Endodermal cell (in vitro differentiated cells): Measurements from ENCODE around the gene SPPL3. TPM values are rescaled to one million over a fixed set of nuclear protein-coding genes. Genes with fewer than 3 reads are reported as not detected.
"Not testable (repeated sequence)": the region's sequence is repeated elsewhere in the genome, so short reads cannot be mapped to it uniquely, and the experiment has no call there.

Experiments used
- DNase-seq: peaks from one replicate; pipeline ENCODE4 v3.0.0-alpha.2; 2017
- H3K27ac ChIP-seq: 2 replicates; pipeline ENCODE4 v1.5.1; 2013; ENCODE audit warnings: mild to moderate bottlenecking, low read depth, low read length, moderate library complexity
- H3K27me3 ChIP-seq: 2 replicates; pipeline ENCODE4 v1.6.1; 2013; ENCODE audit warnings: mild to moderate bottlenecking, low read length, moderate library complexity; ENCODE audit not compliant: insufficient read depth, control insufficient read depth, poor library complexity, severe bottlenecking
- H3K36me3 ChIP-seq: 2 replicates; pipeline ENCODE4 v1.7.0; 2013; ENCODE audit warnings: mild to moderate bottlenecking, low read length, moderate library complexity; ENCODE audit not compliant: control insufficient read depth, insufficient read depth
- H3K4me1 ChIP-seq: one replicate; pipeline ENCODE4 v1.7.0; 2013; ENCODE audit warnings: low read length; ENCODE audit not compliant: control insufficient read depth, insufficient read depth
- H3K4me3 ChIP-seq: 2 replicates; pipeline ENCODE4 v1.5.1; 2013; ENCODE audit warnings: mild to moderate bottlenecking, low read length, moderate library complexity
- H3K9ac ChIP-seq: 2 replicates; pipeline ENCODE4 v1.6.1; 2013; ENCODE audit warnings: mild to moderate bottlenecking, low read length, moderate library complexity; ENCODE audit not compliant: poor library complexity, severe bottlenecking; ENCODE audit errors: extremely low read depth
- H3K9me3 ChIP-seq: 2 replicates; pipeline ENCODE4 v1.6.1; 2013; ENCODE audit warnings: mild to moderate bottlenecking, low read length, moderate library complexity; ENCODE audit not compliant: control insufficient read depth
- H3K27ac Mint-ChIP-seq: 2 replicates; pipeline ENCODE4 v1.8.0; 2020; ENCODE audit warnings: mixed read lengths
- H3K27me3 Mint-ChIP-seq: 2 replicates; pipeline ENCODE4 v1.8.0; 2021; ENCODE audit warnings: mild to moderate bottlenecking, mixed read lengths; ENCODE audit not compliant: insufficient read depth
- H3K36me3 Mint-ChIP-seq: 2 replicates; pipeline ENCODE4 v1.8.0; 2020; ENCODE audit warnings: low read depth, mixed read lengths
- H3K4me1 Mint-ChIP-seq: 2 replicates; pipeline ENCODE4 v1.8.0; 2020; ENCODE audit warnings: mixed read lengths
- H3K4me3 Mint-ChIP-seq: 2 replicates; pipeline ENCODE4 v1.8.0; 2020; ENCODE audit warnings: mild to moderate bottlenecking, moderate library complexity, mixed read lengths
- H3K9me3 Mint-ChIP-seq: 2 replicates; pipeline ENCODE4 v1.8.0; 2020; ENCODE audit warnings: mild to moderate bottlenecking, mixed read lengths
- WGBS, 2 experiments: methylation state at CpG; one replicate each; pipeline versions ENCODE4 v1.1.5 to v1.1.7; 2013; ENCODE audit warnings: missing lambda C conversion rate in 2 of 2, mixed read lengths in 1 of 2; ENCODE audit not compliant: insufficient coverage in 1 of 2, insufficient read length in 1 of 2; 5-methylcytosine and 5-hydroxymethylcytosine counted together
- total RNA-seq, 2 donors: library from RNA; stranded (reverse); fragmentation: NEBNext Ultra II Directional in 1 of 2; extraction: Animal tissue kit (Norgen Biotek cat#: 25700) in 1 of 2; gene quantifications; 2 replicates in 1 of 2; 3 replicates in 1 of 2; pipeline ENCODE4 v1.2.1, GENCODE V29; 2021
- TF ChIP-seq, protein P1 (sequence below): fragments of 200-600 bp; sonication (generic); conservative IDR thresholded peaks from 2 replicates; pipeline ENCODE4 v1.5.0; 2021; ENCODE audit warnings: antibody characterized with exemption, mild to moderate bottlenecking

The SPPL3 gene
- total RNA-seq, 2 donors from 2014 or later = 41.1 to 46.8 TPM

DNA sequence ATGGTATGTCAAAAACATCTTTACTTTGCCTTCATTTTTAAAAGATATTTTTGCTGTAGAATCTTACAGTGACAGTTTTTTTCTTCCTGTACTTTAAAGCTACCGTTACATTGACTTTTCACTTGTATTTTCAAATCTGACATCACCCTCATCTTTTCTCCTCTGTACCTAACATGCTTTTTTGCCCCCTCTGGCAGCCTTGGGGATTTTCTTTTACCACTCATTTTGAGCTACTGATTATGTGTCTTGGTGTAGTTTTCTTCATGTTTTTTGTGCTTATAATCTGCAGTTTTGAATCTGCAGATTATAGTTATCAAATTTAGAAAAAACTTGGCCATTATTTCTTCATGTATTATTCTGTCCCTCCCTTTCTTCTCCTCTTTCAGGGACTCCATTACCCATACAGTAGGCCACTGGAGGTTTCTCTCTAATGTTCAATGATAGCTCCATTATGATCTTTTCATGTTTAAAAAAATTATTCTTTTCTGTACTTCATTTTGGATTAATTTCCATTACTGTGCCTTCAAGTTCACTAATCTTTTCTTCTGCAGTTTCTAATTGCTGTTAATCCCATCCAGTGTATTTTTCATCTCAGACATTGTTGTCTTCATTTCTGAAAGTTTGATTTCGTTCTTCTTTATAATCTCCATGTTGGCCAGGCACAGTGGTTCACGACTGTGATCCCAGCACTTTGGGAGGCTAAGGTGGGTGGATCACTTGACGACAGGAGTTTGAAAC lies 108.5 kb downstream of the SPPL3 start:
- Histone ChIP-seq H3K27me3 (no peaks in the 10 kb centered on the region), H3K4me3 (peak overlapping the region; percentile 31), H3K4me1 (peaks cover 11% of the 10 kb centered on the region), H3K9me3 (peaks cover 26% of the 10 kb centered on the region), H3K36me3 (peaks cover 13% of the 10 kb centered on the region), H3K27ac (no peak overlapping the region), H3K9ac (no peak overlapping the region)
- H3K9me3 Mint-ChIP-seq = peaks cover 27% of the 10 kb centered on the region
- no peaks in the 10 kb centered on the region for H3K27me3 Mint-ChIP-seq
- DNase-seq = no peak
- no peak overlapping the region for H3K4me3 Mint-ChIP-seq
- H3K36me3 Mint-ChIP-seq = peaks cover 27% of the 10 kb centered on the region
- H3K4me1 Mint-ChIP-seq = peaks cover 24% of the 10 kb centered on the region
- H3K27ac Mint-ChIP-seq = no peak overlapping the region
- TF ChIP-seq, protein P1, sequence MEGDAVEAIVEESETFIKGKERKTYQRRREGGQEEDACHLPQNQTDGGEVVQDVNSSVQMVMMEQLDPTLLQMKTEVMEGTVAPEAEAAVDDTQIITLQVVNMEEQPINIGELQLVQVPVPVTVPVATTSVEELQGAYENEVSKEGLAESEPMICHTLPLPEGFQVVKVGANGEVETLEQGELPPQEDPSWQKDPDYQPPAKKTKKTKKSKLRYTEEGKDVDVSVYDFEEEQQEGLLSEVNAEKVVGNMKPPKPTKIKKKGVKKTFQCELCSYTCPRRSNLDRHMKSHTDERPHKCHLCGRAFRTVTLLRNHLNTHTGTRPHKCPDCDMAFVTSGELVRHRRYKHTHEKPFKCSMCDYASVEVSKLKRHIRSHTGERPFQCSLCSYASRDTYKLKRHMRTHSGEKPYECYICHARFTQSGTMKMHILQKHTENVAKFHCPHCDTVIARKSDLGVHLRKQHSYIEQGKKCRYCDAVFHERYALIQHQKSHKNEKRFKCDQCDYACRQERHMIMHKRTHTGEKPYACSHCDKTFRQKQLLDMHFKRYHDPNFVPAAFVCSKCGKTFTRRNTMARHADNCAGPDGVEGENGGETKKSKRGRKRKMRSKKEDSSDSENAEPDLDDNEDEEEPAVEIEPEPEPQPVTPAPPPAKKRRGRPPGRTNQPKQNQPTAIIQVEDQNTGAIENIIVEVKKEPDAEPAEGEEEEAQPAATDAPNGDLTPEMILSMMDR = peak; percentile 53
- 80 to 93% methylated on average over 1 to 4 of the region's 4 CpGs for WGBS, 2 experiments

- H3K4me1 ChIP-seq = no peaks in the 10 kb centered on the region
- 100% methylated on average over 1 of the region's 1 CpG; no CpG with 5 or more reads in 1 of the 2 experiments for WGBS, 2 experiments
- H3K27me3 Mint-ChIP-seq = no peaks in the 10 kb centered on the region
- H3K36me3 Mint-ChIP-seq = peaks cover 27% of the 10 kb centered on the region
- no peaks in the 10 kb centered on the region for H3K27me3 ChIP-seq
- TF ChIP-seq, protein P1 = no peak
- H3K36me3 ChIP-seq = peaks cover 13% of the 10 kb centered on the region
- H3K27ac ChIP-seq = no peak overlapping the region
- DNase-seq = no peak
- H3K4me3 ChIP-seq = no peak overlapping the region
- peaks cover 6% of the 10 kb centered on the region for H3K4me1 Mint-ChIP-seq
- no peak overlapping the region for H3K27ac Mint-ChIP-seq
- H3K9me3 ChIP-seq = peaks cover 26% of the 10 kb centered on the region
- H3K9ac ChIP-seq = no peak overlapping the region
- peaks cover 27% of the 10 kb centered on the region for H3K9me3 Mint-ChIP-seq
- no peak overlapping the region for H3K4me3 Mint-ChIP-seq
These were observed 110.8 kb downstream of the SPPL3 start for GRCh38 chr12:120793357-120793756.

GRCh38 chr12:120792456-120792855 lies 111.7 kb downstream of the SPPL3 start:
- not testable (repeated sequence) for DNase-seq, H3K4me3 ChIP-seq, H3K4me1 ChIP-seq, H3K27me3 ChIP-seq, H3K27ac ChIP-seq, H3K27me3 Mint-ChIP-seq, H3K27ac Mint-ChIP-seq, H3K9ac ChIP-seq, H3K4me3 Mint-ChIP-seq, H3K4me1 Mint-ChIP-seq
- peaks cover 25% of the 10 kb centered on the region for H3K36me3 Mint-ChIP-seq
- Histone ChIP-seq H3K36me3 (peaks cover 13% of the 10 kb centered on the region), H3K9me3 (peaks cover 26% of the 10 kb centered on the region)
- H3K9me3 Mint-ChIP-seq = peaks cover 26% of the 10 kb centered on the region
- WGBS, 2 experiments = 92 to 93% methylated on average over 7 to 9 of the region's 9 CpGs
